ENCODE data around the gene KRTAP4-7.
"Not testable (repeated sequence)": the region's sequence is repeated elsewhere in the genome, so short reads cannot be mapped to it uniquely, and the experiment has no call there.

The KRTAP4-7 gene

GRCh38 chr17:41084100-41084856 is at the start of gene KRTAP4-7:
Gene KRTAP4-7, plus strand, starts transcription at chr17:41084150. Its CDS starts 57 bp downstream, at chr17:41084207.
- H3K4me3 ChIP-seq (ENCODE audit: low read depth, low read length); DNase-seq (ENCODE audit: low read depth, low spot score); in situ Hi-C loops (cut with HindIII; ENCODE audit: low sequenced_read_pairs): not testable (repeated sequence)

DNA sequence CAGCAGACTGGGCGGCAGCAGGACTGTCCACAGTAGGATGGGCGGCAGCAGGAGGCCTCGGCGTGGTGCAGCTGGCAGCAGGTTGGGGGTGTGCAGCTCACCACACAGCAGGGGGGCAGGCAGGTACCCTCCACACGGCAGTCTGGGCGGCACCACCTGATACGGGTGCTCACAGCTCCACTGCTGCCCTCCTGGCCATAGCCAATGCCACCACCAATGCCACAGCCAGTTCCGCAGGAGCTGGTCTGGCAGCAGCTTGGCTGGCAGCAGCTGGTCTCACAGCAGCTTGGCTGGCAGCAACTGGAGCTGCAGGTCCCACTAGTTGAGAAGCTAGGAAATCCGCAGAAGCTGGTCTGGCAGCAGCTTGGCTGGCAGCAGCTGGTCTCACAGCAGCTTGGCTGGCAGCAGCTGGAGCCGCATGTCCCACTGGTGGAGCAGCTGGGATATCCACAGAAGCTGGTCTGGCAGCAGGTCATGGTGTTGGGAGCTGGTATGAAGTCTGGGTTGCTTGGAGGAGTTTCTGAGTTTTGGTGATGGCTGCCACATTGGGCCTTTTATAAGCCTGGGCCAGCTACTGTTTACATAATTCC is 49.5 kb upstream of the KRTAP4-7 start, which contains the start of gene KRTAP1-3:
Gene KRTAP1-3, minus strand, starts transcription at position 529 of the 590 bp plus-strand sequence. Its CDS starts 53 bp downstream, at position 476.
- in situ Hi-C loops (cut with HindIII; ENCODE audit: low sequenced_read_pairs); DNase-seq (ENCODE audit: low read depth, low spot score): not testable (repeated sequence)

GRCh38 chr17:41037853-41038350 is 46.0 kb upstream of the KRTAP4-7 start:
- DNase-seq (ENCODE audit: low read depth, low spot score) = no peak
- no peak overlapping the region for H3K4me3 ChIP-seq (ENCODE audit: low read depth, low read length)
- in situ Hi-C loops (cut with HindIII; ENCODE audit: low sequenced_read_pairs) = no loop called here
- TF ChIP-seq, protein P1, sequence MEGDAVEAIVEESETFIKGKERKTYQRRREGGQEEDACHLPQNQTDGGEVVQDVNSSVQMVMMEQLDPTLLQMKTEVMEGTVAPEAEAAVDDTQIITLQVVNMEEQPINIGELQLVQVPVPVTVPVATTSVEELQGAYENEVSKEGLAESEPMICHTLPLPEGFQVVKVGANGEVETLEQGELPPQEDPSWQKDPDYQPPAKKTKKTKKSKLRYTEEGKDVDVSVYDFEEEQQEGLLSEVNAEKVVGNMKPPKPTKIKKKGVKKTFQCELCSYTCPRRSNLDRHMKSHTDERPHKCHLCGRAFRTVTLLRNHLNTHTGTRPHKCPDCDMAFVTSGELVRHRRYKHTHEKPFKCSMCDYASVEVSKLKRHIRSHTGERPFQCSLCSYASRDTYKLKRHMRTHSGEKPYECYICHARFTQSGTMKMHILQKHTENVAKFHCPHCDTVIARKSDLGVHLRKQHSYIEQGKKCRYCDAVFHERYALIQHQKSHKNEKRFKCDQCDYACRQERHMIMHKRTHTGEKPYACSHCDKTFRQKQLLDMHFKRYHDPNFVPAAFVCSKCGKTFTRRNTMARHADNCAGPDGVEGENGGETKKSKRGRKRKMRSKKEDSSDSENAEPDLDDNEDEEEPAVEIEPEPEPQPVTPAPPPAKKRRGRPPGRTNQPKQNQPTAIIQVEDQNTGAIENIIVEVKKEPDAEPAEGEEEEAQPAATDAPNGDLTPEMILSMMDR (IDR thresholded peaks at IDR 0.05; ENCODE audit: low read depth, low read length) = no peak

More for the DNA sequence above, 49.5 kb upstream of the KRTAP4-7 start, which contains the start of gene KRTAP1-3:
- not testable (repeated sequence) for H3K4me3 ChIP-seq (ENCODE audit: low read depth, low read length)

DNA sequence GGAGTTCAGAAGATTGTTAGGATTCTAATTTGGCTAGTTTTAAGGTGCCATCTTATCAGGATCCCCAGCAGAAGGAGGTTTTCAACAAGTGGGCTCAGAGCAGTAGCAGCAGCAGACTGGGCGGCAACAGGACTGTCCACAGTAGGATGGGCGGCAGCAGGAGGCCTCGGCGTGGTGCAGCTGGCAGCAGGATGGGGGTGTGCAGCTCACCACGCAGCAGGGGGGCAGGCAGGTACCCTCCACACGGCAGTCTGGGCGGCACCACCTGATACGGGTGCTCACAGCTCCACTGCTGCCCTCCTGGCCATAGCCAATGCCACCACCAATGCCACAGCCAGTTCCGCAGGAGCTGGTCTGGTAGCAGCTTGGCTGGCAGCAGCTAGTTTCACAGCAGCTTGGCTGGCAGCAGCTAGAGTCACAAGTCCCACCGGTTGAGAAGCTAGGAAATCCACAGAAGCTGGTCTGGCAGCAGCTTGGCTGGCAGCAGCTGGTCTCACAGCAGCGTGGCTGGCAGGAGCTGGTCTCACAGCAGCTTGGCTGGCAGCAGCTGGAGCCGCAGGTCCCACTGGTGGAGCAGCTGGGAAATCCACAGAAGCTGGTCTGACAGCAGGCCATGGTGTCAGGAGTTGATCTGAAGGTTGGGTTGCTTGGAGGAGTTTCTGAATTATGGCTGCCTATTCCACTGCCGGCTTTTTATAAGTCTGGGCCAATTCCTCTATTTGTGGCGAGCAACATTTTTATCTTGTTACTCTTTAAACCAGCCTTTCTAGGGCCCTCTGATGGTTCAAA is 43.0 kb upstream of the KRTAP4-7 start, which contains the start of gene KRTAP1-1:
Gene KRTAP1-1, minus strand, starts transcription at position 668 of the 789 bp plus-strand sequence. Its CDS starts 53 bp downstream, at position 615.
- H3K4me3 ChIP-seq (ENCODE audit: low read depth, low read length); in situ Hi-C loops (cut with HindIII; ENCODE audit: low sequenced_read_pairs): not testable (repeated sequence)
- peak; percentile 43 for DNase-seq (ENCODE audit: low read depth, low spot score)

DNA sequence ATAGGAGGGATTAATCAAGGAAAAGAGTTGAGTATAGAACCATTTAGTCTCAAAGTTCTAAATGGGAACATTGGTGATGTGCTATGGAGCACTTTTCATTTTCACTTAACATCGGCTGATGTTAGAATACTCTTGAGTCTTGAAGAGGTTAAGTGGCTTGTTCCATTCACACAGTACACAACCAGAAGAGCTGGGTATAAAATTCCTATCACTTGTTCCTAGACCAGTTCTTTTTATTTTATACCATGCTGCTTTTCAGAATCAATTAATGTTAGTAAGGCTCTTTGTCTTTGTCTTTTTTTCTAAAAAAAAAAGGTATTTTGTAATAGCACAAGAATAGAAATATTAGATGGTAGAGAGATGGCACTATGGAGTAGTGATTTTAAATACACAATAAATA is 41.0 kb upstream of the KRTAP4-7 start:
- in situ Hi-C loops (cut with HindIII; ENCODE audit: low sequenced_read_pairs) = no loop called here
- TF ChIP-seq, protein P1 (IDR thresholded peaks at IDR 0.05; ENCODE audit: low read depth, low read length) = no peak
- no peak overlapping the region for H3K4me3 ChIP-seq (ENCODE audit: low read depth, low read length)

DNA sequence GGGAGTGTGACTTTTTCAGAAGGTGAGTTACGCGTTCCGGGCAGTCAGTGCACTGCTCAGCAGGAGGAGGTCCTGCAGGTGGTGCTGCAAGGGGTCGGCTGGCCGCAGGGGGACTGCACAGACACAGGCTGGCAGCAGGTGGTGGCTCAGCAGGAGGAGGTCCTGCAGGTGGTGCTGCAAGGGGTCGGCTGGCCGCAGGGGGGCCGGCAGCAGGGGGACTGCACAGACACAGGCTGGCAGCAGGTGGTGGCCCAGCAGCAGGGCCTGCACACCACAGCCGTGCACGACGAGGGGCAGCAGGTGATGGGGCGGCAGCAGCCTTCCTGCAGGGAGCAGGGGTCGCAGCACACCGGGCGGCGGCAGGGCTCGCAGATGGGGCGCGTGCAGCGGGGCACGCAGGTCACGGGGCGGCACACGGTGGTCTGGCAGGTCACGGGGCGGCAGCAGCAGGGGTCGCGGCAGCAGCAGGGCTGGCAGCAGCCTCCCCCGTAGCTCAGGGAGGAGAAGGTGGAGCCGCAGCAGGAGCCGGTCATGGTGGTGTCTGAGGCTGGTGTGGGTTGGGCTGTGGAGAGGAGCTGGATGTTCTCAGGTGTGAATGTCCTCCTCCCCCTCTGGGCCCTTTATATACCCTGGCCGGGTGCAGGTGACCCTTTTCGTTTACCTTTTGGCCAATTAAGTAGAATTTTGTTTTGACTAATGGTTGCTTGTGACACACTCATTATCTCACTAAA is 37.0 kb upstream of the KRTAP4-7 start, which contains the start of gene KRTAP2-1:
Gene KRTAP2-1, minus strand, starts transcription at position 582 of the 731 bp plus-strand sequence. Its CDS starts 49 bp downstream, at position 533.
- H3K4me3 ChIP-seq (ENCODE audit: low read depth, low read length); in situ Hi-C loops (cut with HindIII; ENCODE audit: low sequenced_read_pairs); DNase-seq (ENCODE audit: low read depth, low spot score): not testable (repeated sequence)

More for the DNA sequence above, 41.0 kb upstream of the KRTAP4-7 start:
- no peak for DNase-seq (ENCODE audit: low read depth, low spot score)

DNA sequence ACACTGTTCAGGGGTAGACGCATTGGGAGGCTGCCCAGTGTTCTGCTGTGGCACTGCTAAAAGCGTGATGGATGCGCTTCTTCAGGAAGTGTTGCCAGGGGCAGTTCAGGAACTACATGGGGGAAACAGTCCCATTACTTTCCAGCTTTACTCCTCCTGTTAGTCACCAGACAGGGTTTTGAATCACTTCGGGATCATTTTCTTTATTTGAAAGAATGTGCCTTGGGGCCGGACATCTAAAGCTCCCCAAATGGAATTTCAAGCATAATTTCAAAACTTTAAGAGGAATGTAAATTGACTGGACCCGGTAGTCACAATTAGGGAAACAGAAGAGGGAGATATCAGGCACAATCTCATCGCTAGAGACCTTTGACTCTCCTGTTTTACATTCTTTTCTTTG is 35.5 kb upstream of the KRTAP4-7 start:
- TF ChIP-seq, protein P1 (IDR thresholded peaks at IDR 0.05; ENCODE audit: low read depth, low read length) = no peak
- in situ Hi-C loops (cut with HindIII; ENCODE audit: low sequenced_read_pairs) = no loop called here
- DNase-seq (ENCODE audit: low read depth, low spot score) = peak; percentile 41
- no peak overlapping the region for H3K4me3 ChIP-seq (ENCODE audit: low read depth, low read length)

DNA sequence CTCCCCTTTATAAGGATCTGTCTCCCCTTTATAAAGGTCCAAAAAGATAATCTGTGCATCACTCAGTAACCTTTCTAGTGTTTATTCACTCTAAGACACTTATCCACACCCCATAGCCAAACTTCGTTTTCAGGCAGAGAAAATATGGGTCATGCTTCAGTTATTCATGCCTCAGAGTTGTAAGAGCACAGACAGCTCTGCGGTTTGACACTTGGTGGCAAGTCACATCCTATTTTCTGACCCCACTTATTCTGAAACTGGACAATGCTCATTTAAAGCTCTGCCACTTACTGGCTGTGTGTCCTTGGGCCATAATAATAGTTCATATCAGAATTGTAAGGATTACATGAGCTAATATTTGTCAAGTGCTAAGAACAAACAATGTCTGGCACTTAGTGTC is 34.8 kb upstream of the KRTAP4-7 start:
- no peak overlapping the region for H3K4me3 ChIP-seq (ENCODE audit: low read depth, low read length)
- TF ChIP-seq, protein P1 (IDR thresholded peaks at IDR 0.05; ENCODE audit: low read depth, low read length) = no peak
- DNase-seq (ENCODE audit: low read depth, low spot score) = peak; percentile 74
- in situ Hi-C loops (cut with HindIII; ENCODE audit: low sequenced_read_pairs) = no loop called here

All from astrocyte of the spinal cord (primary cell).